ENCODE data around the gene TIMM8A.

- no peak for TF ChIP-seq CTCF (IDR thresholded peaks at IDR 0.05)
- no peak for TF ChIP-seq POLR2A (IDR thresholded peaks at IDR 0.05)
Measured at GRCh38 chrX:101385026-101385684, 36.6 kb upstream of the TIMM8A start.

All from lower leg skin (tissue), 3 donors.